Naive thymus-derived CD8-positive, alpha-beta T cell (primary cell): ENCODE measurements around the gene LMOD2. TPM values are rescaled to one million over a fixed set of nuclear protein-coding genes. Genes with fewer than 3 reads are reported as not detected.

Source experiments
- ATAC-seq, 2 donors: fragments of 150-1000 bp; cut with Tn5 transposase in 1 of 2; sonication (Bioruptor Pico), chemical (Tn5 transposase) in 1 of 2; 1 replicate in 1 of 2; 2 replicates in 1 of 2; pipeline ENCODE4 v1.10.0; 2021; ENCODE audit warnings: mild to moderate bottlenecking in 2 of 2, moderate library complexity in 2 of 2
- POLR2A ChIA-PET: fragments of 350-600 bp; sonication (Branson Sonifier 250); formaldehyde crosslinking; loops from one replicate; lab custom pipeline; 2021; ENCODE audit warnings: antibody characterized with exemption; lab: Charles Lee
- DNase-seq, 10 donors: peaks; one replicate each; pipeline versions ENCODE4 v3.0.0 to v3.0.0-alpha.2; 2020 to 2022
- H3K27ac Mint-ChIP-seq, 10 donors: one replicate each; pipeline ENCODE4 v1.8.0; 2020 to 2022; ENCODE audit warnings: mild to moderate bottlenecking in 10 of 10, mixed read lengths in 10 of 10, moderate library complexity in 4 of 10, inconsistent platforms in 1 of 10
- H3K27me3 Mint-ChIP-seq, 5 donors: one replicate each; pipeline ENCODE4 v1.8.0; 2021 to 2022; ENCODE audit warnings: mixed read lengths in 5 of 5
- H3K36me3 Mint-ChIP-seq, 3 donors: one replicate each; pipeline ENCODE4 v1.8.0; 2020 to 2022; ENCODE audit warnings: mixed read lengths in 3 of 3, mild to moderate bottlenecking in 2 of 3, inconsistent platforms in 1 of 3
- H3K4me1 Mint-ChIP-seq, 4 donors: one replicate each; pipeline ENCODE4 v1.8.0; 2021 to 2022; ENCODE audit warnings: mixed read lengths in 4 of 4
- H3K4me3 Mint-ChIP-seq, 10 donors: one replicate each; pipeline ENCODE4 v1.8.0; 2020 to 2022; ENCODE audit warnings: mild to moderate bottlenecking in 10 of 10, mixed read lengths in 10 of 10, moderate library complexity in 6 of 10, inconsistent platforms in 1 of 10
- H3K9me3 Mint-ChIP-seq, 9 donors: one replicate each; pipeline ENCODE4 v1.8.0; 2020 to 2022; ENCODE audit warnings: mixed read lengths in 9 of 9, mild to moderate bottlenecking in 3 of 9, inconsistent platforms in 1 of 9, moderate library complexity in 1 of 9
- polyA plus RNA-seq, 3 donors: library from polyadenylated mRNA; unstranded; fragments of 300-500 nt; fragmentation: Illumina TruSeq; gene quantifications; one replicate each; pipeline ENCODE4 v1.2.3, GENCODE V29; 2021
- total RNA-seq, 8 experiments: library from RNA in 2 of 8; stranded (reverse) in 2 of 8; gene quantifications; one replicate each; pipeline ENCODE4 v1.2.3 and lab custom pipeline; 2021 to 2026

Gene LMOD2, protein sequence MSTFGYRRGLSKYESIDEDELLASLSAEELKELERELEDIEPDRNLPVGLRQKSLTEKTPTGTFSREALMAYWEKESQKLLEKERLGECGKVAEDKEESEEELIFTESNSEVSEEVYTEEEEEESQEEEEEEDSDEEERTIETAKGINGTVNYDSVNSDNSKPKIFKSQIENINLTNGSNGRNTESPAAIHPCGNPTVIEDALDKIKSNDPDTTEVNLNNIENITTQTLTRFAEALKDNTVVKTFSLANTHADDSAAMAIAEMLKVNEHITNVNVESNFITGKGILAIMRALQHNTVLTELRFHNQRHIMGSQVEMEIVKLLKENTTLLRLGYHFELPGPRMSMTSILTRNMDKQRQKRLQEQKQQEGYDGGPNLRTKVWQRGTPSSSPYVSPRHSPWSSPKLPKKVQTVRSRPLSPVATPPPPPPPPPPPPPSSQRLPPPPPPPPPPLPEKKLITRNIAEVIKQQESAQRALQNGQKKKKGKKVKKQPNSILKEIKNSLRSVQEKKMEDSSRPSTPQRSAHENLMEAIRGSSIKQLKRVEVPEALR
- total RNA-seq = not detected
- under 1 TPM; 0.06 to 0.23 (median 0.20) TPM for polyA plus RNA-seq
- total RNA-seq (lab: John Stamatoyannopoulos, UW) = 0 to 0.17 (median 0) reads per million in 6 experiments

DNA sequence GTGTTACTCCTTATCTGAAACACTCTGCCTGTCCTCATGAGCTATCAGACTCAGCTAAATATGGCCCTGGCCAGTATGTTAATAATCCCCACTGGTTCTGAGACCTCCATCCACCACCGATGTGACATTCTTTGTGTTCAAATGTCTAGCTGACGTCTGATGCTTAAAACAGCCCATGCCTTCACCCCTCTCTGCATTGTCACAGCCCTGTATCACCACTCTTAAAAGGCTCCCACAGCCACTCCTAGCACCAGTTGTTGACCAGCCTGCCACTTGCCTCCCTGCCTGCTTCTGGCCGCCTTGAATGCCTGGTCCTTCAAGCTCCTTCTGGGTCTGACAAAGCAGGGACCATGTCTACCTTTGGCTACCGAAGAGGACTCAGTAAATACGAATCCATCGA is at the start of gene LMOD2:
TSS of gene LMOD2 (plus strand) at position 253 of the 400 bp plus-strand sequence. CDS start at position 351, 98 bp downstream.
- peaks cover 6 to 26% (median 12%) of the 10 kb centered on the region in 5 donors for H3K27me3 Mint-ChIP-seq
- no peaks in the 10 kb centered on the region for H3K4me1 Mint-ChIP-seq
- peaks cover 0 to 2% (median 0%) of the 10 kb centered on the region in 9 donors for H3K9me3 Mint-ChIP-seq
- H3K27ac Mint-ChIP-seq = no peak within 1 kb of the TSS
- no peaks in the 10 kb centered on the region for H3K36me3 Mint-ChIP-seq
- POLR2A ChIA-PET = no interaction called here
- ATAC-seq (no peak), DNase-seq (no peak)
- H3K4me3 Mint-ChIP-seq = no peak within 1 kb of the TSS

DNA sequence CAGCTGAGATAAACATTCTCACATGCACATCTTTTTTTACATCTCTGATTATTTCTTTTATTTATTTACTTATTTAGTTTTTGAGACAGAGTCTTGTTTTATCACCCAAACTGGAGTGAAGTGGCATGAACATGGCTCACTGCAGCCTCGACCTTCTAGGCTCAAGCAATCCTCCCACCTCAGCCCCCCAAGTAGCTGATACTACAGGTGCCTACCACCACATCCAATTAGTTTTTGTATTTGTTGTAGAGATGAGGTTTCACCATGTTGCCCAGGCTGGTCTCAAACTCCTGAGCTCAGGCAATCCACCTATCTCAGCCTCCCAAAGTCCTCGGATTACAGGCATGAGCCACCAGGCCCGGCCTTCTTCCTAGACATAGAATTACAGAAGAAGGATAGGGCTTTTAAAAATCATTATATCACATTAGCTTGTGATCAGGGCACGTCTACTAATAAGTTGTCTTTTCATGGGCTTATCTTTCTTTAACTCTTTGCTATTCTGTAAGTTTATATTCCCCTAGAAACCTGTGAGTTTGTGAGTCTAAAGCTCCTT is 48.2 kb upstream of the LMOD2 start:
- Mint-ChIP-seq H3K9me3 (peaks cover 0 to 8% (median 0%) of the 10 kb centered on the region in 9 donors), H3K27ac (no peak overlapping the region), H3K4me1 (no peaks in the 10 kb centered on the region), H3K27me3 (peaks cover 4 to 38% (median 14%) of the 10 kb centered on the region in 5 donors), H3K4me3 (no peak overlapping the region), H3K36me3 (no peaks in the 10 kb centered on the region)
- no peak for DNase-seq
- POLR2A ChIA-PET = no interaction called here
- ATAC-seq = no peak

DNA sequence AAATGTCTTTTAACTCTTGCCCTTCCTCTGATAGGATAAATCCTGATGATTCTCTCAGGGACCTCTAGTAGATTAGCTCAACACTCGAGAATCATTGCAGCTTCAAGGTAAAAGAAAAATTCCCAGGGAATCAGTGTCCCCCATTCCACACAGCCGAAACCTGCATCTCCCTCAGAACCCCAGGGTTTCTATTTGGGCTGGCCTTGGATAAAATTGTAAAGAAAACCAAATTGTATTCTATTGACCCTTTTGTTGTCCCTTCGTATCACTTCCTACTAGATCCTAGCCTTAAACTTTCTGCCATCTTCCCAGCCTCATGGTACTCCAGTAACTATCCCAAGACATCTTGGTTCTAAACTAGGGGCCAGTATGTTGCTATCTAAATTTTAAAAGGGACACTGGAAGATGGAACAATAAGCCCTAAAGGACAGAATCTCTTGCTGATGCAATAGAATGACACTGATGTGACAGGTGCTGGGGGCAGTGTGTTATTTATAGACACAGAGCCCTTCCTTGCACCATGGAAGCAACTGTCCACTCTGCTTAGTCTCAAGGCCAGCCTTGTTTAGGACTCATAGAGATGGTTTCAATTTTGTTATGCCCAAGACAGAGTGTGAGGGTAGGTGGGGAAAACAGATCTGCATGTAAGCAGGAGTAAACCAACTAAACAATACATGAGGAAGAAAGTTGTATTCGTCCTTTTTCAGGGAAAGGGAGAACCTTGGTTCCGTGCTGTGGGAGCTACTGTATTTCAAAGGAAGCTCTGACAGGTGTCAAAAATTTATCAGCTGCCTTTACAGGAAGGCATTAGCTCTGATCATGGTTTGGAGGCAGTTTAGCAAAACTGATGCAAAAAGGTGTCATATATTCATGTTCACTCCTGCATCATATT is 46.4 kb upstream of the LMOD2 start:
- POLR2A ChIA-PET = interaction anchor here (0.6 kb wide), 1 partner anchor 277 kb away, joined by 3 read pairs; no protein-coding TSS in a partner anchor
- Mint-ChIP-seq H3K27ac (peak overlapping the region in 1 of 10 donors; percentile 29), H3K4me3 (no peak overlapping the region), H3K4me1 (no peaks in the 10 kb centered on the region), H3K36me3 (no peaks in the 10 kb centered on the region), H3K9me3 (peaks cover 0 to 8% (median 0%) of the 10 kb centered on the region in 9 donors), H3K27me3 (peaks cover 2 to 44% (median 15%) of the 10 kb centered on the region in 5 donors)
- no peak for ATAC-seq
- DNase-seq = no peak

DNA sequence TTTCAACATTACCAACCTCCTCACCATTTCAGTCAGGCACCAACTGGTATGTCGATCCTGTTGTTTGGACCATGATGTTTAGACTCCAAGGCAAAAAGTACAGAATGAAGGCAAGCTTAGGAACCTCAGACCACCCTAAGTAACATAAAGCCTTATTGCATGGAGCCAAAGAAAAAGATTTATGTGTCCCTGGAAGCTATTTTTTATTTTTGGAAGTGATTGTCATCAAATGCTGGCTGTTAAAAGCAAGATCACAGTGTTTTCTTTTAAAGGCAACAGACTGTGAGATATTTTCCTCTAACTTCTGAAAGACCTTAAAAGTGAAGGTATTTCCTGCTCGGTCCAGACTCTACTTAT is 45.8 kb upstream of the LMOD2 start:
- no peak for DNase-seq
- Mint-ChIP-seq H3K36me3 (no peaks in the 10 kb centered on the region), H3K9me3 (peaks cover 0 to 8% (median 0%) of the 10 kb centered on the region in 9 donors), H3K27ac (no peak overlapping the region), H3K27me3 (peaks cover 2 to 38% (median 15%) of the 10 kb centered on the region in 5 donors), H3K4me1 (no peaks in the 10 kb centered on the region), H3K4me3 (no peak overlapping the region)
- ATAC-seq = no peak
- POLR2A ChIA-PET = no interaction called here

DNA sequence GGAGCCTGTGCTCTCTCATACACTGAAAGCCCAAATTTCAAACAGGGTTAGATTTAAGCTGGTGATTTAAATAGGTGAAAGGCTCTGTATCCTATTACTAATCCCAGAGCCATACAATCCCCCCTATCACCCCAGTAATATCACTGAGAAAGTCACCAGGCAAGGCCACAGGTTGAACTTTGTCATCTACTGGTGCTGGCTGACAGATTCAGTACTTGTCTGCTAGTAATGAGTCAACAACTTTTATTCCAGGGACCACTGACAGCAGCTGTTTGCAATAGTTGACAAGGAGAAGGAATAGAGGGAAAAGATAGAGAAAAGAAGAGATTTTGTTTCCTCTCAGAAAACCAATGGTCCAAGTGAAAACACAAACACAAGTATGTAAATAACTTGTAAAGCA is 43.6 kb upstream of the LMOD2 start:
- Mint-ChIP-seq H3K4me1 (no peaks in the 10 kb centered on the region), H3K9me3 (peaks cover 0 to 8% (median 0%) of the 10 kb centered on the region in 9 donors), H3K36me3 (no peaks in the 10 kb centered on the region), H3K27ac (no peak overlapping the region), H3K4me3 (no peak overlapping the region), H3K27me3 (peaks cover 2 to 36% (median 15%) of the 10 kb centered on the region in 5 donors)
- POLR2A ChIA-PET = no interaction called here
- no peak for DNase-seq
- no peak for ATAC-seq

DNA sequence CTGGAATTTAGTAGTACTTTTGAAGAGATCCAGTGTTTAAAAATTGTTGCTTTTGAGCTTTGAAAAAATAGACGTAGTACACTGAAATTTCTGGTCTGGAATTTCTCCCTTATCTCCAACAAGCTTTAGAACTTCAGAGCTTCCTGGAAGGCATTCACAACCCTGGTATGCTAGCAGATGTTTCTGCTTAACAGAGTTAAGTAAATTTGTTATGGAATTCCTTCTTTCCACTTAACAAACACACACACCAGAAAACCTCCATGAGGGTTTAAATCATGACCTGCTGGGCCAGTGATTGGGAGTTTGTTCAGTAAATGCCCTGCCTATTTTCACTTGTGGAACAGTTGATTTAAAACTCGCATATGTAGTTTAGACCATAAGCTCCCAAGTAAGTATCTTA is 40.3 kb upstream of the LMOD2 start:
- H3K4me1 Mint-ChIP-seq = no peaks in the 10 kb centered on the region
- H3K9me3 Mint-ChIP-seq = peaks cover 0 to 8% (median 0%) of the 10 kb centered on the region in 9 donors
- no peaks in the 10 kb centered on the region for H3K36me3 Mint-ChIP-seq
- no peak overlapping the region for H3K4me3 Mint-ChIP-seq
- H3K27me3 Mint-ChIP-seq = peaks cover 4 to 44% (median 23%) of the 10 kb centered on the region in 5 donors
- POLR2A ChIA-PET = no interaction called here
- H3K27ac Mint-ChIP-seq = no peak overlapping the region
- ATAC-seq = no peak
- DNase-seq = no peak

DNA sequence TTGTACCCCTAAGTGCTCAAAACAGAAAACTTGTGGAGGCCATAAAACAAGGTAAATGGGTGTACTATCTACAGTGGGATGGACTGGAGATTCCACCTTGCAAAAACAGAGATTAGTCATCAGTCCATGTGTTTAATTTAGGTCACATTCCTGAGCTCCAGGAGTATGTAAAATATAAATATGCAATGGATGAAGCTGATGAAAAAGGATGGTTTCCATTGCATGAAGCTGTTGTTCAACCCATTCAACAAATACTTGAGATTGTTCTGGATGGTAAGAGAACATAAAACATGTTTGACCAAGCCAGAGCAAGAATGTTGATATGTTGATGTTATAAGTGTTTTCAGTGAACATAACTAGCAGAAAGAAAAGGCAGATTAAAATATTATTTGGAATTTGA is 39.4 kb upstream of the LMOD2 start:
- Mint-ChIP-seq H3K27ac (no peak overlapping the region), H3K4me3 (no peak overlapping the region), H3K36me3 (no peaks in the 10 kb centered on the region), H3K27me3 (peaks cover 4 to 44% (median 23%) of the 10 kb centered on the region in 5 donors), H3K9me3 (peaks cover 0 to 8% (median 0%) of the 10 kb centered on the region in 9 donors), H3K4me1 (no peaks in the 10 kb centered on the region)
- POLR2A ChIA-PET = no interaction called here
- DNase-seq = no peak
- ATAC-seq = no peak

DNA sequence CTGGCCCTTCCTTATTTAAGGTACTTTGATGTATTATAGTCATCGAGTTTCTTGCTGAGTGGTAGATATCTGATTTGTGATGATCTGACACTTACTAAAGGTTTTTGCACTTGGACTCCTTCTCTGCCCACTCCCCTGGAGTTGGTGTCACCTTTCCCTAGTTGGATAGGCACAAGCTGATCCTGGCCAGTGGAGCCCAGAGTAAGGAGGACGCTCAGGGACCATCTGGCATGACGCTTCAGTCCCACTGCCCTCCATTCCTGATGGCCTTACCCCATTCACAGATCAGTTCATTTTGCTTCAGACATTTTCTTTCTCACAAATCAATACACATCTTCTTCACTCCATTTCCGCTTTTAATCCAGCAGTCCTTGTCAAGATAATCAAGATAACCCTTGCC is 34.0 kb upstream of the LMOD2 start:
- peaks cover 0 to 2% (median 0%) of the 10 kb centered on the region in 4 donors for H3K4me1 Mint-ChIP-seq
- no peaks in the 10 kb centered on the region for H3K36me3 Mint-ChIP-seq
- POLR2A ChIA-PET = no interaction called here
- no peaks in the 10 kb centered on the region for H3K9me3 Mint-ChIP-seq
- ATAC-seq (no peak), DNase-seq (no peak)
- no peak overlapping the region for H3K4me3 Mint-ChIP-seq
- peaks cover 4 to 21% (median 8%) of the 10 kb centered on the region in 5 donors for H3K27me3 Mint-ChIP-seq
- no peak overlapping the region for H3K27ac Mint-ChIP-seq

DNA sequence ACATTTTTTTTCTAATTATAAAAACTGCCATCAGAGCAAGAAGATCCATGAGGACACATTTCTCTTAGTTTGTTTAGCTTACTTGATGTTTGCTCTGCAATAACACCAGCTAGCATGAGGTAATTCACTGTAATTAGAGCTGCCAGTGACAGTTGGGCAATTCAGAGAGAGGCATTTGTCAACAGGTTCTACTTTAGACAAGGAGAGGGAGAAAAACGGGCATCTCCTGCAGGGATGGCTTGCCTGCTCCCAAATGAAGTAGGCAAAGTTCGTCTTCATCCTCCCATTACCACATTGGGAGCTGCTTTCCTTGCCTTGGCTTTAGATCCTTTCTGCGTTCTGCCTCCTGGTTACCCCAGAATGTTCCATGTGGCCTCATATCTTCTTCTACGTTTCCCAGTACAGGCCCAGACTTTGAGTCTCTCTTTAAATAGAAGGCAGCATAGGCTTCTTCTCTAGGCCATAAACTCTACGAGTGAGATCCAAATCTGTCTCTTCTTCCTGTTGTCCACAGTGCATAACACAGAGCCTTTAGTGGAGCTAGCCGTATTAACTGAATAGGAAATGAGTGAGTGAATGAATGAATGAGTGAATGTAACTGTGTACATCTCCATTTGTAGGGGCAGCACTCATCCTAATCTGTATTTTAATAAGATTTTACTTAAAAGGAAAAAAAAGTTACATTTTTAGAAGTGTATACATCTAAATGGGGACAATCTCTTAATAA is 32.8 kb upstream of the LMOD2 start:
- H3K9me3 Mint-ChIP-seq = no peaks in the 10 kb centered on the region
- H3K36me3 Mint-ChIP-seq = no peaks in the 10 kb centered on the region
- no peak for ATAC-seq
- H3K4me1 Mint-ChIP-seq = peaks cover 0 to 2% (median 0%) of the 10 kb centered on the region in 4 donors
- no peak overlapping the region for H3K27ac Mint-ChIP-seq
- no peak for DNase-seq
- peaks cover 4 to 18% (median 8%) of the 10 kb centered on the region in 5 donors for H3K27me3 Mint-ChIP-seq
- POLR2A ChIA-PET = no interaction called here
- no peak overlapping the region for H3K4me3 Mint-ChIP-seq

DNA sequence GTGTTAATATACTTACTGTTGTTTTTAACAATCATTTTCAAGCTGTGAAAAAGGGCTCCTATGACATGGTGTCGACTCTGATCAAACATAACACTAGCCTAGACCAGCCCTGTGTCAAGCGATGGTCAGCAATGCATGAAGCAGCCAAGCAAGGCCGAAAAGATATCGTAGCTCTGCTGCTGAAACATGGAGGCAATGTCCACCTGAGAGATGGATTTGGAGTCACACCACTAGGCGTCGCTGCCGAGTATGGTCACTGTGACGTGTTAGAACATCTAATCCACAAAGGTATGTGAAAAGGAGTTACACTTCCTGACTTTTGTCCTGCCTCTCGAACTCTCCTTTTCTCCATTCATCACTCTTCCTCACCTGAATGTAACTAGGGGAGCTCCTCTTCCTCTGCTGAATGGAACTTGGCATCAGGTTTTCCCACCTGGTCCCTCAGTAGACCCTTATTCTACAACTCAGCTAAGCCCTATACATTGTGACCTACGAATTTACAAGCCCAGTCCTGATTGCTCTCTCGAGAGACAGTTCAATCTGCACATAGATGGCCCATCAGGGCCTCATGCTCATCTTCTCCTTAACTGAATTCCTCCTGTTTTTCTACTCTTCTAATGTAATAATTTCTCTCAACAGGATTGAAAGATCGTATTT is 31.0 kb upstream of the LMOD2 start:
- H3K36me3 Mint-ChIP-seq = no peaks in the 10 kb centered on the region
- peaks cover 0 to 13% (median 4%) of the 10 kb centered on the region in 5 donors for H3K27me3 Mint-ChIP-seq
- H3K9me3 Mint-ChIP-seq = no peaks in the 10 kb centered on the region
- POLR2A ChIA-PET = no interaction called here
- peaks cover 0 to 2% (median 0%) of the 10 kb centered on the region in 4 donors for H3K4me1 Mint-ChIP-seq
- no peak overlapping the region for H3K4me3 Mint-ChIP-seq
- ATAC-seq (peak in 1 of 2 donors; percentile 49), DNase-seq (peak; percentile 10 to 71 (median 35))
- H3K27ac Mint-ChIP-seq = peak overlapping the region in 1 of 10 donors; percentile 6

DNA sequence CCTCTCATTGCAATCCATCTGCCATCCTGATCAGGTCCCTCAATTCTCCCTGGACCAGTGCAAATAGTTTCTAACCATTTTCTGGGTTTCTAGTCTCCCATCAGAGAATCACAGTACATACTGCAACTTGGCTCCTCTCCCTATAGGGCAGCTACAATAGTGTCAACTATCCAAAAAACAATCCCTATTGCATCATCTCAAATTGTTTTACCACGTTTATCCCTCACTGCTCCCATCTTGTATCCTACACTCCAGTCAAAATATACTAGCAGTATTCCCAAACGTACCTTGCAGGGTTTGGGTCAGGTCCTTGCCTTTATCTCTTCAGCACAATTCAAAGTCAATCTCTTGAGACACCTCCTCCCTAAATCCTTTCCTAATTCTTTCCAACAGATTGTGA is 30.4 kb upstream of the LMOD2 start:
- no peaks in the 10 kb centered on the region for H3K36me3 Mint-ChIP-seq
- ATAC-seq (no peak), DNase-seq (no peak)
- no peak overlapping the region for H3K4me3 Mint-ChIP-seq
- H3K27ac Mint-ChIP-seq = peak overlapping the region in 1 of 10 donors; percentile 6
- no peaks in the 10 kb centered on the region for H3K9me3 Mint-ChIP-seq
- POLR2A ChIA-PET = no interaction called here
- peaks cover 0 to 2% (median 0%) of the 10 kb centered on the region in 4 donors for H3K4me1 Mint-ChIP-seq
- peaks cover 0 to 11% (median 2%) of the 10 kb centered on the region in 5 donors for H3K27me3 Mint-ChIP-seq
